Ascending aorta (tissue), 2 donors: ENCODE measurements around the gene POC1B. TPM values are rescaled to one million over a fixed set of nuclear protein-coding genes. Genes with fewer than 3 reads are reported as not detected.

Experiments used
- DNase-seq, 2 donors: peaks; one replicate each; pipeline ENCODE4 v3.0.0-alpha.2; 2019; ENCODE audit warnings: low spot score in 2 of 2
- H3K27ac ChIP-seq, 2 donors: fragments of 200-600 bp; sonication (generic); one replicate each; pipeline ENCODE4 v1.5.1; 2016 to 2017; ENCODE audit warnings: mild to moderate bottlenecking in 1 of 2
- H3K27me3 ChIP-seq: fragments of 200-600 bp; sonication (generic); one replicate; pipeline ENCODE4 v1.5.1; 2017
- H3K36me3 ChIP-seq, 2 donors: fragments of 200-600 bp; sonication (generic); one replicate each; pipeline ENCODE4 v1.5.1; 2016
- H3K4me1 ChIP-seq, 2 donors: fragments of 200-600 bp; sonication (generic); one replicate each; pipeline ENCODE4 v1.5.1; 2016 to 2017; ENCODE audit warnings: mild to moderate bottlenecking in 1 of 2
- H3K4me3 ChIP-seq, 2 donors: fragments of 200-600 bp; sonication (generic); one replicate each; pipeline ENCODE4 v1.5.1; 2016 to 2017; ENCODE audit warnings: mild to moderate bottlenecking in 1 of 2
- H3K9me3 ChIP-seq, 2 donors: fragments of 200-600 bp; sonication (generic); one replicate each; pipeline ENCODE4 v1.5.1; 2016
- CTCF ChIP-seq, 3 experiments: fragments of 200-600 bp in 2 of 3; fragments of 450-650 bp in 1 of 3; sonication (generic) in 2 of 3; IDR thresholded peaks; one replicate each; pipeline ENCODE4 v1.5.1; 2016 to 2019; ENCODE audit warnings: antibody characterized with exemption in 3 of 3, mild to moderate bottlenecking in 1 of 3, moderate library complexity in 1 of 3
- intact Hi-C: fragments of 100-400 bp; cut with DNase I; formaldehyde crosslinking; loops from one replicate; pipeline ENCODE4 v1.15.1; 2023
- total RNA-seq: library from RNA; depleted of rRNA; stranded (reverse); fragments of >200 nt; gene quantifications from one replicate; pipeline ENCODE4 v1.1.0, GENCODE V29; 2016

The POC1B gene
- total RNA-seq, 1 donor from 2014 or later = 15.8 TPM

GRCh38 chr12:89552376-89552775 lies 26.5 kb upstream of the POC1B start:
- H3K36me3 ChIP-seq = no peaks in the 10 kb centered on the region
- H3K27me3 ChIP-seq = no peaks in the 10 kb centered on the region
- H3K9me3 ChIP-seq = peaks cover 0 to 6% of the 10 kb centered on the region in 2 donors
- TF ChIP-seq CTCF (IDR thresholded peaks at IDR 0.05) = no peak
- H3K4me3 ChIP-seq = no peak overlapping the region
- H3K27ac ChIP-seq = no peak overlapping the region
- H3K4me1 ChIP-seq = no peaks in the 10 kb centered on the region
- intact Hi-C loops = no loop called here
- DNase-seq = no peak

- Histone ChIP-seq H3K4me3 (no peak overlapping the region), H3K36me3 (no peaks in the 10 kb centered on the region), H3K27me3 (no peaks in the 10 kb centered on the region), H3K9me3 (peaks cover 0 to 6% of the 10 kb centered on the region in 2 donors), H3K4me1 (no peaks in the 10 kb centered on the region), H3K27ac (no peak overlapping the region)
- DNase-seq = no peak
- no peak for TF ChIP-seq CTCF (IDR thresholded peaks at IDR 0.05)
- intact Hi-C loops = no loop called here
Measured at GRCh38 chr12:89551747-89552146, 25.9 kb upstream of the POC1B start.

GRCh38 chr12:89547101-89547500 lies 21.3 kb upstream of the POC1B start:
- Histone ChIP-seq H3K27me3 (no peaks in the 10 kb centered on the region), H3K4me1 (peaks cover 0 to 7% of the 10 kb centered on the region in 2 donors), H3K27ac (no peak overlapping the region), H3K4me3 (no peak overlapping the region), H3K9me3 (no peaks in the 10 kb centered on the region), H3K36me3 (no peaks in the 10 kb centered on the region)
- no peak for DNase-seq
- no peak for TF ChIP-seq CTCF (IDR thresholded peaks at IDR 0.05)
- intact Hi-C loops = loop anchor here (10.0 kb wide), 1 partner anchor 1408 kb away; the partner anchor contains the start of gene CCER1

GRCh38 chr12:89546151-89546550 lies 20.3 kb upstream of the POC1B start:
- no peaks in the 10 kb centered on the region for H3K27me3 ChIP-seq
- intact Hi-C loops = loop anchor here (10.0 kb wide), 1 partner anchor 1409 kb away; the partner anchor contains the start of gene CCER1
- H3K9me3 ChIP-seq = no peaks in the 10 kb centered on the region
- no peak overlapping the region for H3K27ac ChIP-seq
- no peak overlapping the region for H3K4me3 ChIP-seq
- no peaks in the 10 kb centered on the region for H3K36me3 ChIP-seq
- H3K4me1 ChIP-seq = peaks cover 0 to 7% of the 10 kb centered on the region in 2 donors
- no peak for TF ChIP-seq CTCF (IDR thresholded peaks at IDR 0.05)
- DNase-seq = no peak

GRCh38 chr12:89544681-89545184 lies 18.9 kb upstream of the POC1B start:
- intact Hi-C loops = loop anchor here (10.0 kb wide), 1 partner anchor 1410 kb away; the partner anchor contains the start of gene CCER1
- peaks cover 0 to 7% of the 10 kb centered on the region in 2 donors for H3K4me1 ChIP-seq
- DNase-seq = peak in 1 of 2 donors; percentile 67
- H3K4me3 ChIP-seq = no peak overlapping the region
- H3K36me3 ChIP-seq = no peaks in the 10 kb centered on the region
- H3K27ac ChIP-seq = no peak overlapping the region
- no peaks in the 10 kb centered on the region for H3K27me3 ChIP-seq
- H3K9me3 ChIP-seq = no peaks in the 10 kb centered on the region
- no peak for TF ChIP-seq CTCF (IDR thresholded peaks at IDR 0.05)
